Neural progenitor cell (in vitro differentiated cells): Measurements from ENCODE around the gene MON1A. TPM values are rescaled to one million over a fixed set of nuclear protein-coding genes. Genes with fewer than 3 reads are reported as not detected.

ENCODE experiments used
- DNase-seq: peaks from one replicate; pipeline ENCODE4 v3.0.0-alpha.2; 2016; ENCODE audit warnings: low spot score
- H2AFZ ChIP-seq: fragments of 200-600 bp; sonication (generic); replicated peaks from 2 replicates; pipeline ENCODE4 v1.6.1; 2016; ENCODE audit warnings: antibody characterized with exemption
- H3F3A ChIP-seq: fragments of 200-600 bp; sonication (generic); 2 replicates; pipeline ENCODE4 v1.6.1; 2016; ENCODE audit warnings: antibody characterized with exemption, low read depth
- H3K27ac ChIP-seq: fragments of 200-600 bp; sonication (generic); 2 replicates; pipeline ENCODE4 v1.5.1; 2016; ENCODE audit warnings: mild to moderate bottlenecking
- H3K27me3 ChIP-seq: fragments of 200-600 bp; sonication (generic); 2 replicates; pipeline ENCODE4 v1.6.1; 2016; ENCODE audit warnings: mild to moderate bottlenecking, moderate library complexity
- H3K36me3 ChIP-seq: fragments of 200-600 bp; sonication (generic); 2 replicates; pipeline ENCODE4 v1.5.1; 2016
- H3K4me1 ChIP-seq: fragments of 200-600 bp; sonication (generic); 2 replicates; pipeline ENCODE4 v1.6.1; 2016; ENCODE audit warnings: mixed run types
- H3K4me2 ChIP-seq: fragments of 200-600 bp; sonication (generic); 2 replicates; pipeline ENCODE4 v1.6.1; 2016
- H3K4me3 ChIP-seq: fragments of 200-600 bp; sonication (generic); 2 replicates; pipeline ENCODE4 v1.5.1; 2016
- H3K79me2 ChIP-seq: fragments of 200-600 bp; sonication (generic); 2 replicates; pipeline ENCODE4 v1.6.1; 2016; ENCODE audit warnings: low read depth
- H3K9ac ChIP-seq: fragments of 200-600 bp; sonication (generic); 2 replicates; pipeline ENCODE4 v1.6.1; 2016
- H3K9me3 ChIP-seq: fragments of 200-600 bp; sonication (generic); 2 replicates; pipeline ENCODE4 v1.5.1; 2016; ENCODE audit warnings: low read depth
- H4K20me1 ChIP-seq: fragments of 200-600 bp; sonication (generic); 2 replicates; pipeline ENCODE4 v1.6.1; 2016; ENCODE audit warnings: low read depth
- H3K27ac Mint-ChIP-seq: 3 replicates; pipeline ENCODE4 v1.8.0; 2021; ENCODE audit warnings: mixed read lengths
- H3K27me3 Mint-ChIP-seq: 2 replicates; pipeline ENCODE4 v1.8.0; 2022; ENCODE audit warnings: low read depth, mild to moderate bottlenecking, inconsistent platforms, moderate library complexity, mixed read lengths; ENCODE audit not compliant: insufficient read depth
- H3K36me3 Mint-ChIP-seq: 3 replicates; pipeline ENCODE4 v1.8.0; 2021; ENCODE audit warnings: mixed read lengths
- H3K4me1 Mint-ChIP-seq: 3 replicates; pipeline ENCODE4 v1.8.0; 2021; ENCODE audit warnings: mixed read lengths
- H3K4me3 Mint-ChIP-seq: 3 replicates; pipeline ENCODE4 v1.8.0; 2021; ENCODE audit warnings: mild to moderate bottlenecking, moderate library complexity, mixed read lengths
- H3K9me3 Mint-ChIP-seq: 3 replicates; pipeline ENCODE4 v1.8.0; 2020; ENCODE audit warnings: mixed read lengths
- CTCF ChIP-seq: fragments of 200-600 bp; sonication (generic); IDR thresholded peaks from 2 replicates; pipeline ENCODE4 v1.5.1; 2017; ENCODE audit warnings: antibody characterized with exemption, mild to moderate bottlenecking
- EZH2 ChIP-seq: fragments of 200-600 bp; sonication (generic); IDR thresholded peaks from 2 replicates; pipeline ENCODE4 v1.6.1; 2017; ENCODE audit warnings: antibody characterized with exemption, mild to moderate bottlenecking, moderate library complexity
- EZH2phosphoT487 ChIP-seq: fragments of 200-600 bp; sonication (generic); IDR thresholded peaks from 2 replicates; pipeline ENCODE4 v1.6.1; 2017; ENCODE audit warnings: antibody characterized with exemption
- total RNA-seq: library from RNA; depleted of rRNA; stranded (reverse); fragments of >200 nt; gene quantifications from 2 replicates; pipeline ENCODE4 v1.2.3, GENCODE V29; 2015; ENCODE audit warnings: low replicate concordance

Gene MON1A
- total RNA-seq, 1 donor from 2014 or later: 1.9 TPM

- H3F3A ChIP-seq: peaks cover 7% of the 10 kb centered on the region
These were observed 30.6 kb downstream of the MON1A start for GRCh38 chr3:49898991-49899390.

GRCh38 chr3:49896345-49896744 is 33.3 kb downstream of the MON1A start:
- Histone ChIP-seq H3K4me3 (no peak overlapping the region), H3K4me2 (no peak overlapping the region), H3K79me2 (no peaks in the 10 kb centered on the region), H3K9me3 (no peaks in the 10 kb centered on the region), H4K20me1 (no peaks in the 10 kb centered on the region), H2AFZ (no peak overlapping the region), H3K36me3 (no peaks in the 10 kb centered on the region), H3K9ac (no peak overlapping the region), H3K4me1 (no peaks in the 10 kb centered on the region), H3K27ac (no peak overlapping the region), H3K27me3 (no peaks in the 10 kb centered on the region), H3F3A (no peaks in the 10 kb centered on the region)
- Mint-ChIP-seq H3K9me3 (no peaks in the 10 kb centered on the region), H3K4me1 (no peaks in the 10 kb centered on the region), H3K4me3 (no peak overlapping the region), H3K27ac (no peak overlapping the region), H3K36me3 (no peaks in the 10 kb centered on the region), H3K27me3 (peaks cover 11% of the 10 kb centered on the region)
- TF ChIP-seq EZH2: no peak
- no peak for TF ChIP-seq EZH2phosphoT487
- no peak for TF ChIP-seq CTCF
- DNase-seq: no peak

More at GRCh38 chr3:49898991-49899390, 30.6 kb downstream of the MON1A start:
- H3K27ac ChIP-seq: no peak overlapping the region
- H2AFZ ChIP-seq: no peak overlapping the region
- Mint-ChIP-seq H3K9me3 (no peaks in the 10 kb centered on the region), H3K4me1 (peaks cover 2% of the 10 kb centered on the region), H3K4me3 (no peak overlapping the region), H3K27ac (no peak overlapping the region), H3K27me3 (peaks cover 9% of the 10 kb centered on the region), H3K36me3 (no peaks in the 10 kb centered on the region)
- DNase-seq: no peak
- no peak overlapping the region for H3K4me2 ChIP-seq
- no peak for TF ChIP-seq EZH2phosphoT487
- TF ChIP-seq EZH2: no peak
- no peak for TF ChIP-seq CTCF
- H3K36me3 ChIP-seq: no peaks in the 10 kb centered on the region
- no peak overlapping the region for H3K4me3 ChIP-seq
- H3K79me2 ChIP-seq: no peaks in the 10 kb centered on the region
- H4K20me1 ChIP-seq: no peaks in the 10 kb centered on the region
- H3K9ac ChIP-seq: no peak overlapping the region
- H3K9me3 ChIP-seq: no peaks in the 10 kb centered on the region
- H3K27me3 ChIP-seq: peaks cover 6% of the 10 kb centered on the region
- H3K4me1 ChIP-seq: no peaks in the 10 kb centered on the region

- Mint-ChIP-seq H3K27ac (no peak overlapping the region), H3K4me1 (no peaks in the 10 kb centered on the region), H3K4me3 (no peak overlapping the region), H3K27me3 (peaks cover 11% of the 10 kb centered on the region), H3K9me3 (no peaks in the 10 kb centered on the region), H3K36me3 (no peaks in the 10 kb centered on the region)
- no peaks in the 10 kb centered on the region for H3K36me3 ChIP-seq
- no peaks in the 10 kb centered on the region for H3K79me2 ChIP-seq
- H3K27me3 ChIP-seq: no peaks in the 10 kb centered on the region
- H3K4me1 ChIP-seq: no peaks in the 10 kb centered on the region
- no peak overlapping the region for H3K9ac ChIP-seq
- no peaks in the 10 kb centered on the region for H3F3A ChIP-seq
- H4K20me1 ChIP-seq: no peaks in the 10 kb centered on the region
- no peak overlapping the region for H3K4me2 ChIP-seq
- no peak for DNase-seq
- no peak overlapping the region for H3K4me3 ChIP-seq
- H3K27ac ChIP-seq: no peak overlapping the region
- TF ChIP-seq EZH2phosphoT487: no peak
- TF ChIP-seq CTCF: no peak
- TF ChIP-seq EZH2: no peak
- no peak overlapping the region for H2AFZ ChIP-seq
- no peaks in the 10 kb centered on the region for H3K9me3 ChIP-seq
These were observed 33.8 kb downstream of the MON1A start for GRCh38 chr3:49895791-49896190.
